K562 (cell line): Measurements from ENCODE around the gene PRAMEF33.
"Not testable (repeated sequence)": the region's sequence is repeated elsewhere in the genome, so short reads cannot be mapped to it uniquely, and the experiment has no call there.

Experiments
- ATF1 ChIP-seq, 2 experiments: fragments of 450-650 bp in 1 of 2; IDR thresholded peaks; 2 replicates each; pipeline ENCODE4 v1.6.1; 2016; ENCODE audit warnings: missing compliant biosample characterization in 1 of 2, missing genetic modification characterization in 1 of 2
- HCFC1 ChIP-seq: IDR thresholded peaks from 2 replicates; pipeline ENCODE4 v1.6.1; 2012; ENCODE audit warnings: low read depth, low read length, improper control_type of control experiment
- POLR2G ChIP-seq: fragments of 200-400 bp; formaldehyde crosslinking; IDR thresholded peaks from 2 replicates; pipeline ENCODE4 v1.6.1; 2017; ENCODE audit warnings: low read depth, mild to moderate bottlenecking, antibody characterized with exemption, low read length, moderate library complexity
- TF ChIP-seq, protein P1 (sequence below): fragments of 450-650 bp; IDR thresholded peaks from one replicate; pipeline ENCODE4 v1.6.1; 2018; ENCODE audit warnings: mild to moderate bottlenecking, moderate library complexity; ENCODE audit not compliant: partially characterized antibody

DNA sequence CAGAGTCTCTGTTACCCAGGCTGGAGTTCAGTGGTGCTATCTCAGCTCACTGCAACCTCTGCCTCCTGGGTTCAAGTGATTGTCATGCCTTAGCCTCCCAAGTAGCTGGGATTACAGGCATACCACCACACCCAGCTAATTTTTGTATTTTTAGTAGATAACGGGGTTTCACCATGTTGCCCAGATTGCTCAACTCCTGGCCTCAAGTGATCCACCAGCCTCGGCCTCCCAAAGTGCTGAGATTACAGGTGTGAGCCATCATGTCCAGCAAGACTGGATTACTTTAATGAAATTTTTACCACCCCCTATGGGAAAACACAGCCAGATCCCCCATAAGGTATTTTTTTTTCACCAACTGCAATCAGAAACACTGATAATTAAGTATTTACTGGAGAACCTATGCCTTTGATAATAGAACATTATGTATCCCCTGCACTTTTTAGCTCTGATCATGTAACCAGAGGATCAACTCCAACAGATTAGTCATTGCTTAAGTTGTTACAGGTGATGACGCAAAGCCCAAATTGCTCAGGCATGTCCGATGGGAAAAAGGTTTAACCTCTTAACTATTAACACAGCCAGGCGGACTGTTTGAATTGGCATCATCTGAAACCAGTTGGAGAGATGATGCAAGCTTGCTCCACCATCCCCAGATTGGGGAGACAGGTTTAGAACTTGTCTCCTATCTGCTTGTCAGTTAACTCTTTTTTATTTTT, 6.0 kb upstream of the PRAMEF33 start:
- TF ChIP-seq POLR2G; HCFC1; ATF1 (CRISPR knock-in tag; IDR thresholded peaks at IDR 0.05); ATF1 (tag; IDR thresholded peaks at IDR 0.05): not testable (repeated sequence)
- TF ChIP-seq, protein P1, sequence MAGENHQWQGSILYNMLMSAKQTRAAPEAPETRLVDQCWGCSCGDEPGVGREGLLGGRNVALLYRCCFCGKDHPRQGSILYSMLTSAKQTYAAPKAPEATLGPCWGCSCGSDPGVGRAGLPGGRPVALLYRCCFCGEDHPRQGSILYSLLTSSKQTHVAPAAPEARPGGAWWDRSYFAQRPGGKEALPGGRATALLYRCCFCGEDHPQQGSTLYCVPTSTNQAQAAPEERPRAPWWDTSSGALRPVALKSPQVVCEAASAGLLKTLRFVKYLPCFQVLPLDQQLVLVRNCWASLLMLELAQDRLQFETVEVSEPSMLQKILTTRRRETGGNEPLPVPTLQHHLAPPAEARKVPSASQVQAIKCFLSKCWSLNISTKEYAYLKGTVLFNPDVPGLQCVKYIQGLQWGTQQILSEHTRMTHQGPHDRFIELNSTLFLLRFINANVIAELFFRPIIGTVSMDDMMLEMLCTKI = not testable (repeated sequence)
